ENCODE data around the gene F7.

GRCh38 chr13:113117335-113117872 lies 11.8 kb downstream of the F7 start:
- TF ChIP-seq CTCF (IDR thresholded peaks at IDR 0.05): no peak
- TF ChIP-seq JUN (CRISPR knock-in tag; IDR thresholded peaks at IDR 0.05): no peak
- TF ChIP-seq NR3C1 (CRISPR knock-in tag; conservative IDR thresholded peaks at IDR 0.05; ENCODE audit: low read depth): no peak
- TF ChIP-seq NFE2L1 (CRISPR knock-in tag; IDR thresholded peaks at IDR 0.05): no peak
- TF ChIP-seq TCF7 (CRISPR knock-in tag; IDR thresholded peaks at IDR 0.05; ENCODE audit: low read depth): no peak
- no peak for TF ChIP-seq MAX (CRISPR knock-in tag; IDR thresholded peaks at IDR 0.05)

Data from WTC11 (cell line).